Measurements from ENCODE around the gene ATRIP. TPM values are rescaled to one million over a fixed set of nuclear protein-coding genes. Genes with fewer than 3 reads are reported as not detected.
A peak's percentile ranks its signal among the peaks of the same experiment; 100 is the strongest.
"Not testable (repeated sequence)": the region's sequence is repeated elsewhere in the genome, so short reads cannot be mapped to it uniquely, and the experiment has no call there.

The ATRIP gene
- total RNA-seq, 1 experiment from 2014 or later, result 16.1 TPM

DNA sequence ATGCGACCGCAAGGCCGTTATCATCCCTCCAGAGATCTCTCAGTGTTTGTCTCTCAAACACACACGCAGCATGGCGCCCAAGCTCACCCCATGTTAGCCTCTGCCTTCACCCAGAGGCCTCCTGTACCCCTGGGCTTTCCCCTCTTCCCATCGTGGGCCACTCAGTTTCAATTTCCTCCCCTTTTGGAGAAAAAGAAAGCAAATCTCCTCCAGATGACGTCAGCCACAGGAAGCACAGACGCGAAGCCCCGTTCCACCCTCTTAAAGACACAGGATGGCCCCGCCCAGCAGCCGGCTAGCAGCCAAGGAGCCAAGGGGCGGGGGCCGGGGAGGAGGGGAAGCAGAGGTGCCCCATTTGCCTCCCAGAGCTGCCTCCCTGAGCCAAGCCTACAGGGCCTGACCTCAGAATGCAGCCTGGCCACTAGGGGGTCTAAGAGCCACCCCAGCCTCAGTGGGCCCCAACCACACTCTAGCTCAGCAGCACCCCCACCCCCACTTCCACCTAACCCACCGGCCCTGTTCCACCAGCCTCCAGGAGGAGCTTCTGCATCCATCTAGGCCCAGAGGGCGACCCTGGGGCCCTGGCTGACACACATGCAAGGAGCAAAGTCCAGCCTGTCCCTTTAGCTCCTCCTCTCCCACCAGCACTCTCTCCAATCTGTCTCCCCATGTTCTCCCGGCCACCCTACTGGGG, 26.5 kb downstream of the ATRIP start:
- Histone ChIP-seq H3K4me3 (ENCODE audit: low read length) (peak overlapping the region; percentile 79), H3K36me3 (ENCODE audit: low read depth, low read length) (peaks cover 3% of the 10 kb centered on the region; the same call in 1 of the 2 replicates), H3K27ac (ENCODE audit: low read length) (peak overlapping the region; percentile 92), H3K4me1 (ENCODE audit: insufficient read depth, low read length) (peaks cover 20% of the 10 kb centered on the region), H3K27me3 (ENCODE audit: low read length) (no peaks in the 10 kb centered on the region), H3K9me2 (replicated peaks; ENCODE audit: low read length) (no peaks in the 10 kb centered on the region), H4K20me1 (ENCODE audit: low read length) (no peaks in the 10 kb centered on the region), H2AFZ (ENCODE audit: low read length) (peak overlapping the region; percentile 84), H3K79me2 (ENCODE audit: low read length) (peaks cover 48% of the 10 kb centered on the region), H3K4me2 (ENCODE audit: low read length) (peak overlapping the region; percentile 97), H3F3A (ENCODE audit: low read length, unreplicated experiment) (peaks cover 6% of the 10 kb centered on the region), H3K9me3 (ENCODE audit: low read length) (no peaks in the 10 kb centered on the region), H3K9ac (ENCODE audit: low read length) (peak overlapping the region; percentile 92)
- no TSS peak for BruUV-seq (replicated peaks)
- TF ChIP-seq EZH2 (IDR thresholded peaks at IDR 0.05; ENCODE audit: low read length, unreplicated experiment) (no peak), EZH2phosphoT487 (IDR thresholded peaks at IDR 0.05; ENCODE audit: borderline replicate concordance, low read length) (no peak), CTCF (conservative IDR thresholded peaks at IDR 0.05; ENCODE audit: low read depth, low read length) (peak; percentile 59)
- DNase-seq, result peak; percentile 90
- ChIA-PET POLR2A (ENCODE audit: unreplicated experiment) (interaction anchor here (0.6 to 1.9 kb wide), 2 partner anchors 84 to 535 kb away, joined by 3 to 10 read pairs; partner anchors contain the start of gene PFKFB4), CTCF (interaction anchor here (1.2 kb wide), 1 partner anchor 85 kb away, joined by 4 read pairs; no protein-coding TSS in a partner anchor)
- peak; percentile 84 for ATAC-seq
- intact Hi-C loops (cut with micrococcal nuclease), result loop anchor here (2.0 kb wide), 1 partner anchor 34 kb away; no protein-coding TSS in a partner anchor

GRCh38 chr3:48473617-48473952, 27.0 kb downstream of the ATRIP start:
- Histone ChIP-seq H3K9ac (ENCODE audit: low read length) (peak overlapping the region; percentile 92), H3K9me2 (replicated peaks; ENCODE audit: low read length) (no peaks in the 10 kb centered on the region), H3K79me2 (ENCODE audit: low read length) (peaks cover 43% of the 10 kb centered on the region), H3K27ac (ENCODE audit: low read length) (peak overlapping the region; percentile 92), H3K27me3 (ENCODE audit: low read length) (no peaks in the 10 kb centered on the region), H3K9me3 (ENCODE audit: low read length) (no peaks in the 10 kb centered on the region), H4K20me1 (ENCODE audit: low read length) (no peaks in the 10 kb centered on the region), H3K4me3 (ENCODE audit: low read length) (peak overlapping the region; percentile 79), H3K36me3 (ENCODE audit: low read depth, low read length) (peaks cover 3% of the 10 kb centered on the region; the same call in 1 of the 2 replicates), H3F3A (ENCODE audit: low read length, unreplicated experiment) (peaks cover 6% of the 10 kb centered on the region), H2AFZ (ENCODE audit: low read length) (peak overlapping the region; percentile 84), H3K4me2 (ENCODE audit: low read length) (peak overlapping the region; percentile 97), H3K4me1 (ENCODE audit: insufficient read depth, low read length) (peaks cover 20% of the 10 kb centered on the region)
- TF ChIP-seq EZH2phosphoT487 (IDR thresholded peaks at IDR 0.05; ENCODE audit: borderline replicate concordance, low read length) (no peak), EZH2 (IDR thresholded peaks at IDR 0.05; ENCODE audit: low read length, unreplicated experiment) (no peak), CTCF (conservative IDR thresholded peaks at IDR 0.05; ENCODE audit: low read depth, low read length) (no peak)
- ATAC-seq (no peak), DNase-seq (no peak)
- CTCF ChIA-PET, result interaction anchor here (1.2 kb wide), 1 partner anchor 84 kb away, joined by 4 read pairs; no protein-coding TSS in a partner anchor
- BruUV-seq (replicated peaks), result no TSS peak
- intact Hi-C loops (cut with micrococcal nuclease), result loop anchor here (2.0 kb wide), 1 partner anchor 33 kb away; no protein-coding TSS in a partner anchor
- POLR2A ChIA-PET (ENCODE audit: unreplicated experiment), result interaction anchor here (0.6 to 1.9 kb wide), 2 partner anchors 84 to 534 kb away, joined by 3 to 10 read pairs; partner anchors contain the start of gene PFKFB4

- POLR2A ChIA-PET (ENCODE audit: unreplicated experiment); H3K36me3 ChIP-seq (ENCODE audit: low read depth, low read length); H3K9ac ChIP-seq (ENCODE audit: low read length); H3K9me3 ChIP-seq (ENCODE audit: low read length); H4K20me1 ChIP-seq (ENCODE audit: low read length); H3K4me3 ChIP-seq (ENCODE audit: low read length); intact Hi-C loops (cut with micrococcal nuclease); H2AFZ ChIP-seq (ENCODE audit: low read length); CTCF ChIA-PET; DNase-seq; H3K9me2 ChIP-seq (replicated peaks; ENCODE audit: low read length); ATAC-seq; H3K27ac ChIP-seq (ENCODE audit: low read length); BruUV-seq (replicated peaks); H3K4me2 ChIP-seq (ENCODE audit: low read length); H3F3A ChIP-seq (ENCODE audit: low read length, unreplicated experiment); H3K27me3 ChIP-seq (ENCODE audit: low read length): not testable (repeated sequence)
- peaks cover 39% of the 10 kb centered on the region for H3K79me2 ChIP-seq (ENCODE audit: low read length)
- peaks cover 20% of the 10 kb centered on the region for H3K4me1 ChIP-seq (ENCODE audit: insufficient read depth, low read length)
Measured at GRCh38 chr3:48474031-48474430, 27.5 kb downstream of the ATRIP start.

Data from PC-3 (cell line).